HG03565 (cell line): ENCODE measurements around the gene ZCCHC13.
A peak's percentile ranks its signal among the peaks of the same experiment; 100 is the strongest.
"Not testable (repeated sequence)": the region's sequence is repeated elsewhere in the genome, so short reads cannot be mapped to it uniquely, and the experiment has no call there.

ENCODE experiments used
- ATAC-seq: cut with Tn5 transposase; IDR thresholded peaks from one replicate; pipeline ENCODE4 v1.9.1; 2021; ENCODE audit warnings: mild to moderate bottlenecking, moderate library complexity; ENCODE audit not compliant: unreplicated experiment

The ZCCHC13 gene

GRCh38 chrX:74319321-74319720, 15.3 kb downstream of the ZCCHC13 start:
- not testable (repeated sequence) for ATAC-seq

- no peak for ATAC-seq
These were observed 17.2 kb downstream of the ZCCHC13 start for GRCh38 chrX:74321191-74321590.

- no peak for ATAC-seq
These were observed 20.2 kb downstream of the ZCCHC13 start for GRCh38 chrX:74324131-74324530.

GRCh38 chrX:74325130-74326059, 21.4 kb downstream of the ZCCHC13 start:
- no peak for ATAC-seq

- no peak for ATAC-seq
These were observed 34.9 kb downstream of the ZCCHC13 start for GRCh38 chrX:74338852-74339251.

- ATAC-seq, result no peak
These were observed 36.1 kb downstream of the ZCCHC13 start for GRCh38 chrX:74340051-74340450.

- not testable (repeated sequence) for ATAC-seq
These were observed 38.2 kb downstream of the ZCCHC13 start for GRCh38 chrX:74342211-74342610.

- peak; percentile 67 for ATAC-seq
These were observed 39.6 kb downstream of the ZCCHC13 start for GRCh38 chrX:74343343-74344279.

GRCh38 chrX:74344280-74344622, 40.3 kb downstream of the ZCCHC13 start:
- ATAC-seq, result no peak

GRCh38 chrX:74346088-74346487, 42.1 kb downstream of the ZCCHC13 start:
- no peak for ATAC-seq

GRCh38 chrX:74349387-74349786, 45.4 kb downstream of the ZCCHC13 start:
- no peak for ATAC-seq

- ATAC-seq, result no peak
These were observed 47.8 kb downstream of the ZCCHC13 start for GRCh38 chrX:74351760-74352159.

GRCh38 chrX:74353984-74354383, 50.0 kb downstream of the ZCCHC13 start:
- ATAC-seq, result no peak
